H9 (cell line): ENCODE results near the gene ELP6. TPM values are rescaled to one million over a fixed set of nuclear protein-coding genes. Genes with fewer than 3 reads are reported as not detected.

ENCODE experiments used
- DNase-seq: peaks from one replicate; pipeline ENCODE4 v3.0.0-alpha.2; 2017
- H2AFZ ChIP-seq: one replicate; pipeline ENCODE4 v1.6.1; 2013; ENCODE audit warnings: mild to moderate bottlenecking, low read length, control low read depth, moderate library complexity
- H2AK5ac ChIP-seq: 2 replicates; pipeline ENCODE4 v1.6.1; 2013; ENCODE audit warnings: low read length, control low read depth, mixed read lengths; ENCODE audit not compliant: insufficient read length
- H2BK120ac ChIP-seq: one replicate; pipeline ENCODE4 v1.6.1; 2013; ENCODE audit warnings: low read depth, mild to moderate bottlenecking, low read length, control low read depth, inconsistent platforms; ENCODE audit not compliant: poor library complexity, severe bottlenecking
- H2BK12ac ChIP-seq: 2 replicates; pipeline ENCODE4 v1.6.1; 2013; ENCODE audit warnings: low read length, control low read depth, mixed read lengths, low read depth; ENCODE audit not compliant: insufficient read length
- H2BK15ac ChIP-seq: 2 replicates; pipeline ENCODE4 v1.6.1; 2013; ENCODE audit warnings: low read depth, low read length, control low read depth
- H2BK20ac ChIP-seq: one replicate; pipeline ENCODE4 v1.6.1; 2013; ENCODE audit warnings: low read depth, mild to moderate bottlenecking, low read length, control low read depth, inconsistent platforms; ENCODE audit not compliant: poor library complexity, severe bottlenecking
- H2BK5ac ChIP-seq: 2 replicates; pipeline ENCODE4 v1.6.1; 2013; ENCODE audit warnings: low read length, control low read depth, mixed read lengths; ENCODE audit not compliant: insufficient read length
- H3K14ac ChIP-seq: 2 replicates; pipeline ENCODE4 v1.6.1; 2013; ENCODE audit warnings: low read length, control low read depth; ENCODE audit not compliant: insufficient read depth
- H3K18ac ChIP-seq: 2 replicates; pipeline ENCODE4 v1.6.1; 2013; ENCODE audit warnings: low read depth, mild to moderate bottlenecking, mixed read lengths, low read length, control low read depth; ENCODE audit not compliant: insufficient read length
- H3K23ac ChIP-seq: 2 replicates; pipeline ENCODE4 v1.6.1; 2013; ENCODE audit warnings: low read length, control low read depth, mixed read lengths, low read depth; ENCODE audit not compliant: insufficient read length
- H3K23me2 ChIP-seq: 2 replicates; pipeline ENCODE4 v1.6.1; 2013; ENCODE audit warnings: low read depth, mild to moderate bottlenecking, mixed read lengths, low read length, control low read depth; ENCODE audit not compliant: insufficient read length, poor library complexity, severe bottlenecking
- H3K27ac ChIP-seq: 2 replicates; pipeline ENCODE4 v1.5.1; 2013; ENCODE audit warnings: low read length, control low read depth, mixed read lengths, low read depth; ENCODE audit not compliant: insufficient read length
- H3K27me3 ChIP-seq: 2 replicates; pipeline ENCODE4 v1.6.1; 2013; ENCODE audit warnings: low read length, control low read depth, inconsistent platforms; ENCODE audit not compliant: insufficient read depth
- H3K4ac ChIP-seq: 2 replicates; pipeline ENCODE4 v1.6.1; 2013; ENCODE audit warnings: low read depth, mild to moderate bottlenecking, control low read depth, inconsistent platforms, low read length, moderate library complexity
- H3K4me1 ChIP-seq: 2 replicates; pipeline ENCODE4 v1.6.1; 2013; ENCODE audit warnings: low read length, control low read depth, inconsistent platforms; ENCODE audit not compliant: insufficient read depth
- H3K4me2 ChIP-seq: 2 replicates; pipeline ENCODE4 v1.6.1; 2013; ENCODE audit warnings: low read length, control low read depth, mixed read lengths; ENCODE audit not compliant: insufficient read length, insufficient read depth
- H3K56ac ChIP-seq: 2 replicates; pipeline ENCODE4 v1.6.1; 2013; ENCODE audit warnings: low read depth, mild to moderate bottlenecking, mixed read lengths, low read length, control low read depth; ENCODE audit not compliant: insufficient read length
- H3K79me1 ChIP-seq: 2 replicates; pipeline ENCODE4 v1.6.1; 2013; ENCODE audit warnings: low read depth, mild to moderate bottlenecking, moderate library complexity, low read length, control low read depth, inconsistent platforms; ENCODE audit not compliant: insufficient read depth, poor library complexity, severe bottlenecking
- H3K79me2 ChIP-seq: 2 replicates; pipeline ENCODE4 v1.6.1; 2013; ENCODE audit warnings: low read length, control low read depth, inconsistent platforms; ENCODE audit not compliant: insufficient read depth
- H3K9ac ChIP-seq: 2 replicates; pipeline ENCODE4 v1.6.1; 2013; ENCODE audit warnings: low read length, control low read depth, mixed read lengths; ENCODE audit not compliant: insufficient read length; ENCODE audit errors: extremely low read depth
- H3K9me3 ChIP-seq: one replicate; pipeline ENCODE4 v1.6.1; 2013; ENCODE audit warnings: low read depth, low read length, inconsistent platforms; ENCODE audit not compliant: control insufficient read depth
- H3T11ph ChIP-seq: one replicate; pipeline ENCODE4 v1.6.1; 2013; ENCODE audit warnings: mild to moderate bottlenecking, low read length, control low read depth, inconsistent platforms
- H4K20me1 ChIP-seq: one replicate; pipeline ENCODE4 v1.6.1; 2013; ENCODE audit not compliant: control insufficient read depth, insufficient read length, insufficient read depth
- H4K5ac ChIP-seq: 2 replicates; pipeline ENCODE4 v1.6.1; 2013; ENCODE audit warnings: low read depth, mild to moderate bottlenecking, mixed read lengths, low read length, control low read depth; ENCODE audit not compliant: insufficient read length
- H4K8ac ChIP-seq: replicated peaks from 2 replicates; pipeline ENCODE4 v1.6.1; 2013; ENCODE audit warnings: low read length, control low read depth, mixed read lengths, low read depth; ENCODE audit not compliant: insufficient read length
- H4K91ac ChIP-seq: 2 replicates; pipeline ENCODE4 v1.6.1; 2013; ENCODE audit warnings: low read depth, mild to moderate bottlenecking, moderate library complexity, mixed read lengths, low read length, control low read depth; ENCODE audit not compliant: insufficient read length
- H3K27ac Mint-ChIP-seq, 3 experiments: 2 replicates in 2 of 3; 3 replicates in 1 of 3; pipeline ENCODE4 v1.8.0; 2020 to 2021; ENCODE audit warnings: mixed read lengths in 3 of 3, mild to moderate bottlenecking in 1 of 3, moderate library complexity in 1 of 3
- H3K27me3 Mint-ChIP-seq: 2 replicates; pipeline ENCODE4 v1.8.0; 2021; ENCODE audit warnings: low read depth, mild to moderate bottlenecking, moderate library complexity, mixed read lengths
- H3K36me3 Mint-ChIP-seq, 3 experiments: 2 replicates in 2 of 3; 3 replicates in 1 of 3; pipeline ENCODE4 v1.8.0; 2020 to 2021; ENCODE audit warnings: low read depth in 3 of 3, mixed read lengths in 3 of 3; ENCODE audit not compliant: insufficient read depth in 1 of 3
- H3K4me1 Mint-ChIP-seq, 2 experiments: 2 replicates each; pipeline ENCODE4 v1.8.0; 2020; ENCODE audit warnings: mixed read lengths in 2 of 2
- H3K4me3 Mint-ChIP-seq, 2 experiments: 2 replicates in 1 of 2; 3 replicates in 1 of 2; pipeline ENCODE4 v1.8.0; 2020 to 2021; ENCODE audit warnings: mild to moderate bottlenecking in 2 of 2, mixed read lengths in 2 of 2, moderate library complexity in 1 of 2
- H3K9me3 Mint-ChIP-seq, 2 experiments: 2 replicates in 1 of 2; 3 replicates in 1 of 2; pipeline ENCODE4 v1.8.0; 2020; ENCODE audit warnings: mild to moderate bottlenecking in 2 of 2, mixed read lengths in 2 of 2, moderate library complexity in 1 of 2
- CTCF ChIP-seq: fragments of 200-600 bp; sonication (generic); conservative IDR thresholded peaks from 3 replicates; pipeline ENCODE4 v1.8.0; 2021; ENCODE audit warnings: antibody characterized with exemption, mild to moderate bottlenecking
- WGBS: extraction: QIAGEN DNeasy Blood & Tissue Kit; methylation state at CpG from one replicate; pipeline ENCODE4 v1.1.7; 2013; ENCODE audit warnings: missing lambda C conversion rate, low lambda C conversion rate, mixed read lengths; ENCODE audit not compliant: insufficient read length; ENCODE audit errors: extremely low coverage; 5-methylcytosine and 5-hydroxymethylcytosine counted together
- total RNA-seq: library from RNA; stranded (reverse); gene quantifications from 2 replicates; pipeline ENCODE4 v1.2.1, GENCODE V29; 2021

Gene ELP6
- total RNA-seq, 1 experiment from 2014 or later: 53.9 TPM

- Histone ChIP-seq H3K4me1 (no peaks in the 10 kb centered on the region), H2AK5ac (no peak overlapping the region), H3K23ac (no peak overlapping the region), H2BK120ac (no peak overlapping the region), H3K27ac (no peak overlapping the region), H4K91ac (no peak overlapping the region), H2BK20ac (no peak overlapping the region), H3K4ac (no peak overlapping the region), H3K18ac (no peak overlapping the region), H2BK12ac (no peak overlapping the region), H3K23me2 (no peaks in the 10 kb centered on the region), H3K56ac (no peak overlapping the region), H3K9me3 (no peaks in the 10 kb centered on the region), H4K5ac (no peak overlapping the region), H4K8ac (no peak overlapping the region), H4K20me1 (no peaks in the 10 kb centered on the region), H3K14ac (peak overlapping the region; percentile 67; the same call in 1 of the 2 replicates), H2AFZ (no peak overlapping the region), H3T11ph (no peak overlapping the region), H3K9ac (peak overlapping the region; percentile 31), H3K79me1 (peaks cover 8% of the 10 kb centered on the region), H3K27me3 (no peaks in the 10 kb centered on the region), H3K79me2 (peaks cover 25% of the 10 kb centered on the region; the same call in 1 of the 2 replicates), H3K4me2 (peak overlapping the region; percentile 80), H2BK15ac (no peak overlapping the region), H2BK5ac (no peak overlapping the region)
- peak overlapping the region; percentile 90 to 93 for H3K4me3 Mint-ChIP-seq
- no peak for DNase-seq
- peak overlapping the region; percentile 57 to 88 (median 68); a peak in 6 of 7 replicates for H3K27ac Mint-ChIP-seq
- WGBS: no CpG with 5 or more reads among the region's 24 CpGs
- no peaks in the 10 kb centered on the region; a peak in 2 of 5 replicates for H3K9me3 Mint-ChIP-seq
- peaks cover 29 to 37% of the 10 kb centered on the region in 2 experiments for H3K4me1 Mint-ChIP-seq
- H3K36me3 Mint-ChIP-seq: peaks cover 0 to 4% (median 0%) of the 10 kb centered on the region in 3 experiments; a peak in 2 of 7 replicates
- H3K27me3 Mint-ChIP-seq: no peaks in the 10 kb centered on the region
- no peak for TF ChIP-seq CTCF
These were observed 38.4 kb downstream of the ELP6 start for GRCh38 chr3:47475029-47475569.
